Karpas-422 (cell line): ENCODE data around the gene BCL11B. TPM values are rescaled to one million over a fixed set of nuclear protein-coding genes. Genes with fewer than 3 reads are reported as not detected.

Source experiments
- DNase-seq: peaks from one replicate; pipeline ENCODE4 v3.0.0-alpha.2; 2015
- H2AFZ ChIP-seq: fragments of 200-600 bp; sonication (generic); 2 replicates; pipeline ENCODE4 v1.6.1; 2014; ENCODE audit warnings: antibody characterized with exemption, low read length, mixed read lengths
- H3K27ac ChIP-seq: fragments of 200-600 bp; sonication (generic); 2 replicates; pipeline ENCODE4 v1.5.1; 2014; ENCODE audit warnings: mild to moderate bottlenecking, low read length, moderate library complexity
- H3K27me3 ChIP-seq: fragments of 200-600 bp; sonication (generic); 2 replicates; pipeline ENCODE4 v1.6.1; 2014; ENCODE audit warnings: low read length, mixed read lengths
- H3K36me3 ChIP-seq: fragments of 200-600 bp; sonication (generic); 2 replicates; pipeline ENCODE4 v1.6.1; 2014; ENCODE audit warnings: low read length, mixed read lengths; ENCODE audit not compliant: insufficient read depth
- H3K4me1 ChIP-seq: fragments of 200-600 bp; sonication (generic); 2 replicates; pipeline ENCODE4 v1.6.1; 2014; ENCODE audit warnings: mild to moderate bottlenecking, low read length, mixed read lengths
- H3K4me2 ChIP-seq: fragments of 200-600 bp; sonication (generic); 2 replicates; pipeline ENCODE4 v1.6.1; 2014; ENCODE audit warnings: low read length, low read depth, mild to moderate bottlenecking; ENCODE audit not compliant: poor library complexity, severe bottlenecking
- H3K4me3 ChIP-seq: fragments of 200-600 bp; sonication (generic); 2 replicates; pipeline ENCODE4 v1.5.1; 2014; ENCODE audit warnings: mild to moderate bottlenecking, antibody characterized with exemption, low read length, mixed read lengths
- H3K79me2 ChIP-seq: fragments of 200-600 bp; sonication (generic); 2 replicates; pipeline ENCODE4 v1.6.1; 2014; ENCODE audit warnings: mild to moderate bottlenecking, low read length, mixed read lengths
- H3K9ac ChIP-seq: fragments of 200-600 bp; sonication (generic); 2 replicates; pipeline ENCODE4 v1.6.0; 2014; ENCODE audit warnings: low read length
- H3K9me2 ChIP-seq: fragments of 200-600 bp; sonication (generic), shearing (Covaris generic); replicated peaks from 2 replicates; pipeline ENCODE4 v1.6.0; 2014; ENCODE audit warnings: mild to moderate bottlenecking, low read length, moderate library complexity; ENCODE audit not compliant: insufficient read depth
- H3K9me3 ChIP-seq: fragments of 300-700, 200-600 bp; sonication (generic); 2 replicates; pipeline ENCODE4 v1.6.1; 2014; ENCODE audit warnings: low read length, mixed read lengths
- H4K20me1 ChIP-seq: fragments of 200-600 bp; sonication (generic); 2 replicates; pipeline ENCODE4 v1.6.1; 2014; ENCODE audit warnings: mild to moderate bottlenecking, antibody characterized with exemption, low read length, low read depth; ENCODE audit not compliant: insufficient read depth
- total RNA-seq: library from RNA; depleted of rRNA; stranded (reverse); fragments of >200 nt; shearing (Covaris generic); gene quantifications from 2 replicates; pipeline ENCODE4 v1.2.3, GENCODE V29; 2014; ENCODE audit warnings: low replicate concordance; rRNA removed

The BCL11B gene
- total RNA-seq, 1 experiment from 2014 or later: not detected

- Histone ChIP-seq H3K9me3 (peaks cover 3% of the 10 kb centered on the region; the same call in 1 of the 2 replicates), H3K9ac (no peak overlapping the region), H3K4me2 (no peak overlapping the region), H2AFZ (no peak overlapping the region), H4K20me1 (no peaks in the 10 kb centered on the region), H3K9me2 (no peaks in the 10 kb centered on the region), H3K36me3 (no peaks in the 10 kb centered on the region), H3K27ac (no peak overlapping the region), H3K79me2 (no peaks in the 10 kb centered on the region), H3K4me1 (no peaks in the 10 kb centered on the region), H3K27me3 (no peaks in the 10 kb centered on the region), H3K4me3 (no peak overlapping the region)
- no peak for DNase-seq
Observed at GRCh38 chr14:99122521-99123125, 149.4 kb downstream of the BCL11B start.

GRCh38 chr14:99121319-99121875 is 150.6 kb downstream of the BCL11B start:
- peaks cover 3% of the 10 kb centered on the region; the same call in 1 of the 2 replicates for H3K9me3 ChIP-seq
- H3K4me3 ChIP-seq: no peak overlapping the region
- no peak overlapping the region for H3K27ac ChIP-seq
- no peaks in the 10 kb centered on the region for H3K4me1 ChIP-seq
- DNase-seq: no peak
- no peaks in the 10 kb centered on the region for H3K27me3 ChIP-seq
- no peak overlapping the region for H3K4me2 ChIP-seq
- no peaks in the 10 kb centered on the region for H4K20me1 ChIP-seq
- no peaks in the 10 kb centered on the region for H3K9me2 ChIP-seq
- H3K9ac ChIP-seq: no peak overlapping the region
- no peaks in the 10 kb centered on the region for H3K79me2 ChIP-seq
- no peaks in the 10 kb centered on the region for H3K36me3 ChIP-seq
- no peak overlapping the region for H2AFZ ChIP-seq

- H3K27ac ChIP-seq: no peak overlapping the region
- H4K20me1 ChIP-seq: no peaks in the 10 kb centered on the region
- no peak overlapping the region for H3K4me3 ChIP-seq
- H2AFZ ChIP-seq: no peak overlapping the region
- no peaks in the 10 kb centered on the region for H3K9me2 ChIP-seq
- no peak overlapping the region for H3K9ac ChIP-seq
- H3K79me2 ChIP-seq: no peaks in the 10 kb centered on the region
- H3K4me1 ChIP-seq: no peaks in the 10 kb centered on the region
- DNase-seq: no peak
- H3K27me3 ChIP-seq: no peaks in the 10 kb centered on the region
- H3K9me3 ChIP-seq: peaks cover 3% of the 10 kb centered on the region; the same call in 1 of the 2 replicates
- no peaks in the 10 kb centered on the region for H3K36me3 ChIP-seq
- H3K4me2 ChIP-seq: no peak overlapping the region
Observed at GRCh38 chr14:99120526-99121318, 151.3 kb downstream of the BCL11B start.

GRCh38 chr14:99119554-99120525 is 152.2 kb downstream of the BCL11B start:
- H2AFZ ChIP-seq: no peak overlapping the region
- H3K4me2 ChIP-seq: no peak overlapping the region
- no peak overlapping the region for H3K9ac ChIP-seq
- H3K36me3 ChIP-seq: no peaks in the 10 kb centered on the region
- H4K20me1 ChIP-seq: no peaks in the 10 kb centered on the region
- no peaks in the 10 kb centered on the region for H3K9me2 ChIP-seq
- no peak overlapping the region for H3K27ac ChIP-seq
- no peak for DNase-seq
- no peak overlapping the region for H3K4me3 ChIP-seq
- peaks cover 3% of the 10 kb centered on the region; the same call in 1 of the 2 replicates for H3K9me3 ChIP-seq
- no peaks in the 10 kb centered on the region for H3K79me2 ChIP-seq
- no peaks in the 10 kb centered on the region for H3K27me3 ChIP-seq
- H3K4me1 ChIP-seq: no peaks in the 10 kb centered on the region

Other genes starting within 250 kb of the BCL11B start
- 72.3 and 90.3 TPM in 2 replicates for gene SETD3, start 208.7 kb upstream of the BCL11B start, total RNA-seq
- 46.1 and 69.4 TPM in 2 replicates for gene CCNK, start 209.2 kb upstream of the BCL11B start, total RNA-seq